HG03460 (cell line): ENCODE data around the gene EFHC1.
A peak's percentile ranks its signal among the peaks of the same experiment; 100 is the strongest.

Experiments used
- ATAC-seq: cut with Tn5 transposase; IDR thresholded peaks from one replicate; pipeline ENCODE4 v1.9.1; 2021; ENCODE audit not compliant: unreplicated experiment

EFHC1 gene

GRCh38 chr6:52516269-52516668 is 96.1 kb downstream of the EFHC1 start:
- no peak for ATAC-seq

- no peak for ATAC-seq
Observed at GRCh38 chr6:52516943-52517342, 96.8 kb downstream of the EFHC1 start.

DNA sequence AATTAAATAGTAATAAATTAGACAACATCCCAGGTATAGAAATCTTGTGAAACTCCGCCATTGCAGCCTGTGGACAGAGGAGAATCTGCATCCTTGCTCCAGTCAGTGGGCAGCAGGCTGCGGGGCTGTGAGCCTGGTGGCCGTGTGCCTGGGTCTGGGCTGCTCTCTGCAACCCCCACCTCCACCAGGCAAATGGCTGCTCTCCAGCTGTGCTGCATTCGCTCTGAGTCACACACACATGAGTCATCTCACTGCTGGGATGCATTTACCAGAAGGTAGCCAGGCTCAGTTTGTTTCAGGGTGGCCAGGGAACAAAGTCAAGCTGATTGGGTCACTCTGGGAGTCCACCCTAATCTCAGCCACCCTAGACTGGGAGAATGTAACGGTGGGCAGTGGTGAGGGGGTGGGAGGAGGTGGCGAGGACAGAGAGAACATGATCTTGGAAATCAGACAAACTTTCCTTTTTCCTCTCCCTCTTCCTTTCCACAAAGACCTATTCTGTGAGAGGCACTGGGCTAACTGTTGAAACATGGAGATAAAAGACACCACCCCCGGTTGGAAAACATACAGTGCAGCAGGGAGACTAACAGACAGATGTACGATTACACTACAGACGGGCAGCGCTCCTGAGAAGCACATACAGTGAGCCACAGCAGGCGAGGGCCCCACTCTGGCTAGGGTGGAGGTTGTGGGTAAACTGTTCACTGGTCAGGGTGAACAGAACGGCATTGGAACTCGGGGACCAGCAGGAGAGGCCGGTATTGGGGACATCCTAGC is 97.5 kb downstream of the EFHC1 start:
- peak; percentile 91 for ATAC-seq

GRCh38 chr6:52518279-52518945 is 98.3 kb downstream of the EFHC1 start:
- no peak for ATAC-seq

- no peak for ATAC-seq
Observed at GRCh38 chr6:52519618-52520017, 99.5 kb downstream of the EFHC1 start.

- ATAC-seq = no peak
Observed at GRCh38 chr6:52522151-52522626, 102.0 kb downstream of the EFHC1 start.

DNA sequence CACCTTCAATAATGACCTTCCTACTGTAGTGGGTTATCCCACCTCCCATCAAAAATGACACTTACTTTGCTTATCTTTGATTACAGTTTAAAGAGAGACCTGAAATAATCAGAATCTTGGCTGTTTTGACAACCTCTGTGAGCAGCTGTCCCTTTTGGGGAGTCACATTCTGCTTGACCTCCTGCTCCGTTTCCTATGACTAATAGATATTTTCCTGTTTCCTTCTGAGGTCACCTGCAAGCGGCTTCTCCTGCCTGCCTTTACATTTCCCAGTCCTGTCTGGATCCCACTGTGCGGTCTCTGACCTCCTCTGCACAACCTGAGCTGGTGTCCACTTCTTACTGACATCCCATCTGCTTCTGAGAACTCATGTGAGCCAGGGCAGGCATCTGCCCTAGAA is 102.5 kb downstream of the EFHC1 start:
- no peak for ATAC-seq

DNA sequence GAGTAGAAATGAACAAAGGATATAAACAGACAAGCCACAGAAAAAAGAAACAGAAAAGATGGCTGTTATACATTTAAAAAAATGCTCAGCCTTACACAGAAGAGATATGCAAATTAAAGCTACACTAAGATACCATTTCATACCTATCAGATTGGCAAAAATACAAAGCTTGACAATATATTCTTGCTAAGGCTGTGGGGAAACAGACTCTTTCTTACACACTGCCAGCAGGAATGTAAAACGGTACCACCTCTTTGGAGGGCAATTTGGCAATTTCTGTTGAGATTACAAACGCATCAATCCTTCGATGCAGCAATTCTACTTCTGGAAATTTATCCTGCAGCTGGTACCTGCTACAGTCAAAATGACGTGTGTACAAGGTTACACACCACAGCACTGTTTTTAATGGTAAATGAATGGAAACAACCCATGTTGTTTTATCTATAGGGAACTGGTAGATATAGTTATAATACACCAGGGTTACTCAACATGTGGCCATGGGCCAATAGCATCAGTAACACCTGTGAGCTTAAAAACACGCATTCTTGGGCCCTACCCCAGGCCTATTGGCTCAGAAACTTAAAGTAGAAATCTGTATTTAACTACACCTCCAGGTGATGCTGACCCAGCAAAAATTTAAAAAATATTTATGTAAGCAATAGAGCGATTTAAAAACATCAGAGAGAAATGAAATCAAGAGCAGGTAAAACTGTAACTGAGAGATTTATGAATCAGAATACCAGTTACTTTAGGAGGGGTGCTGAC is 103.4 kb downstream of the EFHC1 start:
- no peak for ATAC-seq

GRCh38 chr6:52524918-52525317 is 104.8 kb downstream of the EFHC1 start:
- ATAC-seq = no peak

DNA sequence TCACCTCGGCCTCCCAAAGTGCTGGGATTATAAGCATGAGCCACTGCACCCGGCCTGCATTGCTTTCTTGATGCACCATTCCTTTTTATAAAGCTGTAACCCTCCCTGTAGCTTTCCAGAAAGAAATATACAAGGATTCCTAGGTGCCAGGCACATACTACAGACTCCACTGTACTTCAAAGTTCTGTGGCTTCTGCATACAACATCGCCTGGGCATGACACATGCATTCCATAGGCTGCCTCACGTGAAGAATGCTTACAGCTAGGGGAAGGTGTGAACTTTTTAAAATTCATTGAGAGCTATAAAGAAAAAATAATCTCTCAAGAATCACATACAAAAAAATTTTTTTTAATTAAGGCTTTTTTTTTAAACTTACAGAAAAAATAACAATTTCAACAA is 106.5 kb downstream of the EFHC1 start:
- ATAC-seq = no peak

- no peak for ATAC-seq
Observed at GRCh38 chr6:52527436-52527835, 107.3 kb downstream of the EFHC1 start.

DNA sequence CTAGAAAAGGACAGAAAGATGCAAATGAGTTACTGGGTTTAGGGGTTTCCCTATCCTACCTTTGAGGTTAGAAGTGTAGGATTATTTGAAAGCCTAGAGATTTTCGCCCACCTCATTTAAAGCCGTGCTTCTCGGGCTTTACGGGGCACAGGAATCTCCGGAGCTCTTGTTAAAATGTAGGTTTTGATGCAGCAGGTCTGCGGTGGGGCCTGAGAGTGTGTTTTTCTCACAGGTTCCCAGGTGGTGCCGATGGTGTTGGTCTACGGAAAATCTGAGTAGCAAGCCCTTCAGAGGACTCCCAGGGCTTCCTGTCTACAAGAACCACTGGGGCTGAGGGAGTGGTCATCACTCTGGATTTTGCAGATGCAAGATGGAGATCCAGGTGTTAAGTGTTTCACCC is 109.2 kb downstream of the EFHC1 start:
- no peak for ATAC-seq

DNA sequence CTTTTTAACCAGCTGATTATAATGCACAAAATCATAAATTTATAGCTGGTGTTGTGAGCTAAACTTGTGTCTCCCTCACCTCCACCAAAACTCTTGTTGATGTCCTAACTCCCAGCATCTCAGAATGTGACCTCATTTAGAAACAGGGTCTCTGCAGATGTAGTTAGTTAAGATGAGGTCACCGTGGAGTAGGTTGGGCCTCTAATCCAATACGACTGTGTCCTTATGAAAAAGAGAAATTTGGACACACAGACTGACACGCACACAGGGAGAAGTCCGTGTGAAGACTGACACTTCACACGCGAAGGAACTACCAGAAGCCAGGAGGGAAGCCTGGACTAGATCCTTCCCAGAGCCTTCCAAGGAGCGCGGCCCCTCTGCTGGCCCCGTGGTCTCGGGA is 110.2 kb downstream of the EFHC1 start:
- ATAC-seq = no peak

GRCh38 chr6:52531396-52531795 is 111.3 kb downstream of the EFHC1 start:
- no peak for ATAC-seq

GRCh38 chr6:52531834-52532233 is 111.7 kb downstream of the EFHC1 start:
- ATAC-seq = no peak

GRCh38 chr6:52532457-52532856 is 112.3 kb downstream of the EFHC1 start:
- ATAC-seq = no peak

DNA sequence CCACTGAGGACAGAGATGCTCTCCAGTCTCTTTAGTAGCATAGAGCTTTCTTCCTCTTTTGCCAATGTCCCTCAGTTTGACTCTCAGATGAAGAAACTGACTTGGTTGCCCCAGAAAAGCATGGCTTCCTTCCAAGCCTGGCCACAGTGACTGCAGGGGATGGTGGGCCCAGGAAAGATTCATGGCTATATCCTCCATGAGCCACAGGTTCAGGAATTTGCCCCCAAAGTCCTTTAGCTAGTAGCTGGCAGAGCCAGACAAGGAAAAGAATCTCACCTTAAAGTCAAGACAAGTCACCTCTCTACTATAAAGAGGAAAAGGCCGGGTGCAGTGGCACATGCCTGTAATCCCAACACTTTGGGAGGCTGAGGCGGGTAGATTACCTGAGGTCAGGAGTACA is 113.3 kb downstream of the EFHC1 start:
- ATAC-seq = no peak

DNA sequence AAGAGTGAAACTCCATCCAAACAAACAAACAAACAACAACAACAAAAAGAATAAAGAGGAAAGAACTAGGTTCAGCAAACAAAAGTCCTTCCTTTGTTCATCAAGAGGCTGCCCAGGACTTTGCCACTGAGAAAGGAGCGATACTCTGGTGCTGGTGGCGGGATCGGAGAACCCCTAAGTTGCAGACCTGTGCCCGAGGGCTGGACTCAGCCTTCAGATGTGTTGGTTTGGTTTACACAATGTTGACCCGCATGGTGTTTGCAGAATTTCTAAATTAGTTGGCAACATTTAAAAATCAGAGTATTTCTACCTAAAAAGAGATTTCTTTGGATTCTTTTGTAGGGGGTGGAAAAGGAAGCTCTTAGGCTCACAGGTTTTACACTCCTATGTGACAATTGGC is 114.2 kb downstream of the EFHC1 start:
- no peak for ATAC-seq

- ATAC-seq = no peak
Observed at GRCh38 chr6:52534966-52535390, 114.8 kb downstream of the EFHC1 start.

DNA sequence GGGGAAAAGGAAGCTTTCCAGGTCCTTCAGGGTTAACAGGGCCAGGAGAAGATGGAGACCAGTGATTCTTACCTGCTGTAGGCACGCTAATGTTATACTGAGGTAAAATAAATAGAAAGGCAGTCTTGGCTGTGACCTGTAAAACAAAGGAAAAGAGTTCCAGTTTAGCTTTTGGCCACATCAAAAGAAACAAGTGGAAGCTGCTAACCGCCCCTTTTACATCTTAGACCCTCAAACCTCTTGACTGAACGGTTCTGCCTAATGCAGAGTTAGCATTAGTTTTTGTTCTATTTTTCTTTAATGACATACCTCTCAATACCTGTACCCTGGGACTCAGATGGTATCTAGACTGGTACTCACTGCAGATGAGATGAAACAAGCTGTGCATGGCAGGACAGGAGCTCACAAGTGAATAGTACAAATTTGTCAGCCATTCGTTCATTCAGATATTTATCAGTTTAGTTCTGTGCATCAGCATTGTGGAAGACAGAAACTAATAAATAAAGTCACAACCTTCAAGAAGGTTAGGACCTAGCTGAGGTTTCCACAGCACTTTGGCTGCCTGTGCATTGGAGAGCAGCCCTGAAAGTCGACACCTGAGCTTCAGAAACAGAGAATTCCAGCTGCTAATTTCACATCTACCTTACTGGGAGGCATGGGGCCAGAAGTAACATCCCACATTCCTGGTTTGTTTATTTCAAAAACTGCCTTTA is 115.7 kb downstream of the EFHC1 start:
- no peak for ATAC-seq

DNA sequence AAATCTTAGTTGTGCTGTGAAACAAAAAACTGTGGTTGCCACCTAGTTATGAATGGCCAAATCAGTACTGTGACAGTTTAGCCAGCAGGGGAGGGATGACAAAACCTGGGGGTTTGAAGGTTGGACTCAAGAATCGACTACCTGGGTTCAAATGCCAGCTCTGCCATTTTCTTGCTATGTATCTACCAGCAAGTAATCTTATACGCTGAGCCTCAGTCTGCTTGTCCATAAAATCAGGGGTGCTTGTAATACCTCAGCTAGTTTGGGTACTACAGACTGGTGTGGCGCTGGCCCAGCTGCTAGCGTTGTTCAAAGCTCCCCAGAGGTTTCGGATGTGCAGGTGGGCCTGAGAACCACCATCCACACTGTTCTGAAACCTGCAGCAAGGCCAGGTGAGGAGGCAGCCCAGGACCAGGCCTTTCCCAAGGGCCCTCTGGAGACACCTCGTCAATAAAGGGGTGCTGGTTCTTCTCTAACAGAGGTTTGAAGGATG is 116.3 kb downstream of the EFHC1 start:
- peak; percentile 28 for ATAC-seq
